Dermis microvascular lymphatic vessel endothelial cell (primary cell): ENCODE results near the gene BCDIN3D. TPM values are rescaled to one million over a fixed set of nuclear protein-coding genes. Genes with fewer than 3 reads are reported as not detected.

Experiments used
- DNase-seq, 2 donors: peaks; one replicate each; pipeline versions ENCODE4 v3.0.0 to v3.0.0-alpha.2; 2010; ENCODE audit warnings: low read depth in 2 of 2
- total RNA-seq: library from RNA; depleted of rRNA; stranded (reverse); fragments of >200 nt; gene quantifications from 2 replicates; pipeline ENCODE4 v1.2.1, GENCODE V29; 2014

Gene BCDIN3D
- total RNA-seq, 1 donor from 2014 or later, result 1.8 TPM

- no peak for DNase-seq
These were observed 21.3 kb downstream of the BCDIN3D start for GRCh38 chr12:49821373-49822287.

- DNase-seq, result no peak
These were observed 23.1 kb downstream of the BCDIN3D start for GRCh38 chr12:49819786-49820185.

DNA sequence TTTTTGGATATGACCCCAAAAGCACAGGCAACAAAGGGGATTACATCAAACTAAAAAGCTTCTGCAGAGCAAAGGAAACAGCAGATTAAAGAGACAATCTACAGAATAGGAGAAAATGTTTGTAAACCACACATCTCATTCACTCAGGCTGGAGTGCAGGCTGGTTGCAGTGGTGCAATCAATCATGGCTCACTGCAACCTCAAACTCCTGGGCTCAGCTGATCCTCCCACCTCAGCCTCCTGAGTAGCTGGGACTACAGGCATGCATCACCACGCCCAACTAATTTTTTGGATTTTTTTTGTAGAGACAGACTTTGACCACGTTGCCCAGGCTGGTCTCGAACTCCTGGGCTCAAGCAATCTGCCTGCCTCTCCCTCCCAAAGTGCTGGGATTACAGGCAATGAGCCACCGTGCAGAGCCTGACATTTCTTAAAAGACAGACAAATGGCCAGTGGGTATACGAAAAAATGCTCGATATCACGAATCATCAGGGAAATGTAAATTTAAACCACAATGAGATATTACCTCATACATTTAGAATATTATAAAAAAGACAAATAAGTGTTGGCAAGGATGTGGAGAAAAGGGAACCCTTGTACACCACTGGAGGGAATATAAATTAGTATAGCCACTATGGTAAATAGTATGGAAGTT, 24.5 kb downstream of the BCDIN3D start:
- no peak for DNase-seq

DNA sequence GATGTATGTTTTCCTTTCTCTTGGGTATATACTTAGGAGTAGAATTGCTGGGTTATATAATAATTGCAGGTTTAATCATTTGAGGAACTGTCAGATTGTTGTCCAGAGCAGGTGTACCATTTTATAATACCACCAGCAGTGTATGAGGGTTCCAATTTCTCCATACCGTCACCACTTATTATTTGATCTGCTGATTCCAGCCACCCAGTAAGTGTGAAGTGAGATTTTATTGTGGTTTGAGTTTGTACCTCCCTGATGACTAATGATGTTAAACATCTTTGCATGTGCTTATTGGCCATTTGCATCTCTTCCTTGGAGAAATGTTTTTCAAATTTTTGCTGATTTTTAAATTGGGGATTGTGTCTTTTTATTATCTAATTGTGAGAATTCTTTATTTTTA, 29.8 kb downstream of the BCDIN3D start:
- DNase-seq, result no peak

- DNase-seq, result no peak
These were observed 30.9 kb downstream of the BCDIN3D start for GRCh38 chr12:49811961-49812401.

DNA sequence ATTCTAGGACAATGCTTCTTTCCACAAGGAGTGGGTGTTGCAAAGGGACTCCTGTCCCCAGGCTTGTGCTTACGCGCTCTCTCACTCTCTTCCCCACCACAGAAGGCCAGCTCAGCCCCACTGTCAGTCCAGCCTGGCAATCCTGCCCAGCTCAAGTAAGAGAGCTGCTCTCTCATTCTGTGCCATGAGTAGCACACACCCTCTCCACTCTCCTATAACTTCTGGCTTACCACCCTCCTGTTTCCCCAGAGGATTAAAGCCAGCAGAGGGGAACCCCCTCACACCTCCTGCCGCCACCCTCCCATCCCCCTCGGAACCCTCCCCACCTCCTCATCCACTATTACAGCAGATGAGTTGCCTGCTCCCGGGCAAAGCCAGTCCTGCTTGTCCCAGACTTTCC, 31.8 kb downstream of the BCDIN3D start:
- no peak for DNase-seq

GRCh38 chr12:49809906-49810389, 33.0 kb downstream of the BCDIN3D start:
- DNase-seq, result no peak

- DNase-seq, result no peak
These were observed 33.5 kb downstream of the BCDIN3D start for GRCh38 chr12:49809381-49809905.

- no peak for DNase-seq
These were observed 34.1 kb downstream of the BCDIN3D start for GRCh38 chr12:49808686-49809380.

DNA sequence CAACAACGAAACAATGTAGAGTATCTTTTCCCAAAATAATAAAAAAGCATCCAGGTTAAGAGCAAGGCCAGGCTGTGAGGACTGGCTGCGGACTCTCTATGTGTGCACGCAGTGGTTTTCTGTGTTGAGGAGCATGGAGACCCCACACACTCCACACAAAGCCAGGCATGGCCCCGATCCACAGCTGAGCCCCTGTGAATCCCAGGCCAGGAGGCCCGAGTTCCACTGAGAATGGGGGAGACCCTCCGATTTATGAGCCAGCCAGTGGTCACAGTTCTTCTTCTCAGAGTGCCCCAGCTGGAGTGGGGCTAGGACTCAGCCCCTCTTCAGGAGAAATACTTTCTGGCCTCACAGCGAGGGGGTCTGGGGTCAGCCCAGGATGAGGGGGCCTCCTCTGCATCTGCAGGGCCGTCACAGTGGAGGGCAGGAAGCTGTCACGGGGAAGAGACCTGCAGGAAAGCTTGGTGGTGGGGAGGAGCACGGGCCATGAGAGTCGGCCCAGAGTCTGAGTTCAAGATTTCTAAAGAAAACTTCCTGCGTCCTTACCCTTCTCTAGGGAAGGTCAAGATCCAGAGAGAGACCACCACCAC, 34.8 kb downstream of the BCDIN3D start:
- DNase-seq, result no peak

GRCh38 chr12:49806877-49807276, 36.0 kb downstream of the BCDIN3D start:
- DNase-seq, result no peak

DNA sequence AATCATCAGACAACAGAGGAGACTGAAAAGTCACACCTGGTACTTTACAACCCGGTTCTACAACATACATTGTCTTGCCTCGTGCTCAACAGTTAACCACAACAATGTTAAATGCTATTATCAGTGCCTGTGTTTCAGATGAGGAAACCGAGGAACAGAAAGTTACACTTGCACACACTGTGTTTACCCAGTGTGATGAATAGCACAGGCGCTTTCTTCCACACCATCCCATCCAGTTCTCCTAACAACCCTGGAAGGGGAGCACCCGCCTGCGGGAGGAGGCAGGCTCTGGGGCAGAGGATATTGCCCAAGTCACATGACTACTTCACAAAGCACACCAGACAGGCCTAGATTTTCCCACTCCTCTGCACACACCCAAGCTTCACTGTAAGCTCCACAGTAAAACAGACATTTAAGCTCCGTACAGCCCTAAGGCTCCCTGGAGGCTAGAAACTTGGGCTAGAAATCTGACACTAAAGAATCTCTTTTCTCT, 36.5 kb downstream of the BCDIN3D start:
- no peak for DNase-seq

DNA sequence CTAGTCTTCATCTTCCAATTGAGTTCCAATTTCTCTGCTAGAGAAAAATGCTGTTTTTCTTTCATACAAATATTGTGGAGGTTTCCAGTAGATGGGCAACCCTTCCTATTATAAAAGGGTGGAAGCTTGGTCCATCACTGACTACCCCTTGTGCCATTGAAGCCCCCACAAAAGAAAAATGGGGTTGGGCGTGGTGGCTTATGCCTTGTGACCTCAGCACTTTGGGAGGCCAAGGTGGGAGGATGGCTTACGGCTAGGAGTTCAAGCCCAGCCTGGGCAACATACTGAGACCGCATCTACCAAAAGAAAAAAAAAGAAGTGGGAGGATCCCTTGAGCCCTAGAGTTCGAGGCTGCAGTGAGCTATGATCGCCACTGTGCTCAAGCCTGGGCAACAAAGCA, 37.5 kb downstream of the BCDIN3D start:
- no peak for DNase-seq

- DNase-seq, result no peak
These were observed 38.1 kb downstream of the BCDIN3D start for GRCh38 chr12:49804821-49805220.

- no peak for DNase-seq
These were observed 39.0 kb downstream of the BCDIN3D start for GRCh38 chr12:49803693-49804450.

DNA sequence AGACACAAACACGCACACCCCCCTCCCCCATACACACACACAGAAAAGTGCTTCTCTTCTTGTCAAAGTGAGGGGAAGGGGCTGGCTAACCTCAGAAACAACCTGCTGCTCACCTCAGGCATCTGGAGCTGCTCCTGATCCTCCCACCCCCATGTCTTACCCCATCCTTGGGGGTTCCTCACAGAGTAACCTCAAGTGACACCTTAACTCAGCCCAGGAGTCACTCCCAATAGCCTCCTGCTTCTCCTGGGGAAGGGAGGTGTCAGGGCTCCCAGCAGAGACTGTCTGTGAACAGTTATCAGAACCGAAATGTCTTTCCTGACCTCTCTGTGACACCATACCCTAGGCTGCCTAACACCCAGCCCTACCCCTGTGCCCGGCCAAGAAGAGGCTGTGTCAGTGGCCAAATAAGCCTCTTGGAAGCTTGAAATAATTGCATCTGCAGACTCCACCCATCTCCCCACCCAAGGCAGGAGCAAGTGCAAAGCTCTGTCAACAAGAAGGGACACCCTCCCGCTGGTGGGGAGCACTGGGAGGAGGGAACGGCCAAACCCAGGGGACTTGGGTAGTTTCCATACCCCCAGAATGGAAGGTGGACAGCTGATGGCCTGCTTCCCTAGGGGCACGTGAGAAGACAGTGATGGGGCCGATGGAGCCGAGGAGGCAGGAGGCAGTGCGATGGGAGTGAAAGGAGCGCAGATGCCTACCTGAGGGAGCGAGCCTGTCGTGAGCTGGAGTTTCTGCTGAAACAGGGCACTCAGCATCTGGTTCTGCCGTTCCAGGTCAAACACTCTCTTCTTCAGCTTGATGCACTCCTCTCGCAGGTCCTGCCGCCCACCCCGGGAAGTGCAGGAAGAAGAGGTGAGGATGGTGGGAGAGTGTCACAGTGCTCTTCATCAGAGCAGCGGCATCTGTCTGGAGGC, 41.5 kb downstream of the BCDIN3D start:
- no peak for DNase-seq

- DNase-seq, result no peak
These were observed 42.3 kb downstream of the BCDIN3D start for GRCh38 chr12:49800421-49801140.

GRCh38 chr12:49798934-49799333, 44.0 kb downstream of the BCDIN3D start:
- DNase-seq, result no peak

- DNase-seq, result no peak
These were observed 44.7 kb downstream of the BCDIN3D start for GRCh38 chr12:49798248-49798647.
